ENCODE results near the gene STK39.

STK39 gene

DNA sequence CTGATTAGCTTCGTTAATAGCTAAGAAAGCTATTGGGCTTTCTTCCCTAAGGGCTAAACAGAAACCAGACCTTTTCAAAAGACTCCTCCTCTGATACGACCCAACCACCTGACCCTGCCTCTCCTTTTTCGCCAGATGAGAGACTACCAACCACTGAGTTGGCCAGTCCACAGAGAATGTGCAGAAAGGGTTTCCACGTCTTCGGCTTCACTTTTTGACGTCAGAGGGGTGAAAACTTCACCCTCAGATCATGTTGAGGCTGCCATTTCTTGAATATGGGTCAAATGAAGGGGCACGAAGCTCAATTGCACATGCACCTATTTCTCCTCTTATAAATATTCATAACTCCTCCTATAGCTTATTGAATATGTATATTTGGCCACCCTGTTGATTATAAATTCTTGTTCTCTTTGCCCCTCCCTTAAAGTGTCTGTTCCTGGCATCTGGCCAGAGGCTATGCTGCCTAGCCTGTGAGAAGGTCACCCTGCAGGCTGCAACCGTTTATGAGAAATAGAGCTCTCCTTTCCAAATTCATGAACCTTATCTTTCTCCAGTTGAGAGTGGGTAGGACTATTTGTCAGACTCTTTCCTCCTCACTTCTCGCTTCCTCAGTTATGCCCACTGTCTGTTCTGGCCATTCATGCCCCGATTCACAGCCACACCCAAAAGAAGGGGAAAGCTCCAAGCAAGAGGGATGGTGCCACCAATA, 301.6 kb downstream of the STK39 start:
- H3K27me3 ChIP-seq (ENCODE audit: insufficient read depth, low read length, poor library complexity), result no peaks in the 10 kb centered on the region
- no peak for DNase-seq
- H4K8ac ChIP-seq (ENCODE audit: low read depth, low read length), result no peak overlapping the region
- H3K79me1 ChIP-seq (ENCODE audit: low read length), result no peaks in the 10 kb centered on the region
- H3K4me2 ChIP-seq (ENCODE audit: low read length), result no peak overlapping the region
- no peak overlapping the region for H3K9ac ChIP-seq (ENCODE audit: low read length)
- H2BK120ac ChIP-seq (ENCODE audit: low read depth, low read length), result no peak overlapping the region
- peak overlapping the region; percentile 32 for H3K23ac ChIP-seq (ENCODE audit: low read length)
- H3K4me3 ChIP-seq (ENCODE audit: low read length), result no peak overlapping the region
- WGBS (ENCODE audit: extremely low coverage, insufficient coverage, low lambda C conversion rate), result no CpG with 5 or more reads among the region's 10 CpGs
- no peak overlapping the region for H3K4ac ChIP-seq (ENCODE audit: low read depth, low read length)
- H3K18ac ChIP-seq (ENCODE audit: low read length), result no peak overlapping the region
- H2BK5ac ChIP-seq (ENCODE audit: low read length), result no peak overlapping the region
- no peak overlapping the region for H2AK5ac ChIP-seq (ENCODE audit: low read length)
- no peak overlapping the region for H3K27ac ChIP-seq (ENCODE audit: low read depth, low read length)
- H4K5ac ChIP-seq (ENCODE audit: low read length), result no peak overlapping the region
- no peaks in the 10 kb centered on the region for H3K36me3 ChIP-seq (ENCODE audit: control insufficient read depth, insufficient read depth, low read length)
- no peaks in the 10 kb centered on the region for H3K4me1 ChIP-seq (ENCODE audit: control insufficient read depth, low read depth, low read length)
- H3K79me2 ChIP-seq (ENCODE audit: control insufficient read depth, insufficient read depth, low read length), result no peaks in the 10 kb centered on the region
- H2BK15ac ChIP-seq (replicated peaks; ENCODE audit: low read depth), result no peak overlapping the region
- no peak overlapping the region for H3K56ac ChIP-seq (ENCODE audit: low read length)

GRCh38 chr2:167944825-167945659, 302.4 kb downstream of the STK39 start:
- H4K5ac ChIP-seq (ENCODE audit: low read length), result no peak overlapping the region
- H3K79me2 ChIP-seq (ENCODE audit: control insufficient read depth, insufficient read depth, low read length), result no peaks in the 10 kb centered on the region
- no peaks in the 10 kb centered on the region for H3K36me3 ChIP-seq (ENCODE audit: control insufficient read depth, insufficient read depth, low read length)
- H3K18ac ChIP-seq (ENCODE audit: low read length), result no peak overlapping the region
- no peak overlapping the region for H3K9ac ChIP-seq (ENCODE audit: low read length)
- H3K27ac ChIP-seq (ENCODE audit: low read depth, low read length), result no peak overlapping the region
- no peak overlapping the region for H2AK5ac ChIP-seq (ENCODE audit: low read length)
- H3K56ac ChIP-seq (ENCODE audit: low read length), result no peak overlapping the region
- no CpG with 5 or more reads among the region's 8 CpGs for WGBS (ENCODE audit: extremely low coverage, insufficient coverage, low lambda C conversion rate)
- H2BK120ac ChIP-seq (ENCODE audit: low read depth, low read length), result no peak overlapping the region
- no peaks in the 10 kb centered on the region for H3K79me1 ChIP-seq (ENCODE audit: low read length)
- H2BK5ac ChIP-seq (ENCODE audit: low read length), result no peak overlapping the region
- no peak overlapping the region for H3K4ac ChIP-seq (ENCODE audit: low read depth, low read length)
- no peak overlapping the region for H3K4me2 ChIP-seq (ENCODE audit: low read length)
- H3K23ac ChIP-seq (ENCODE audit: low read length), result no peak overlapping the region
- H4K8ac ChIP-seq (ENCODE audit: low read depth, low read length), result no peak overlapping the region
- no peak overlapping the region for H3K4me3 ChIP-seq (ENCODE audit: low read length)
- H3K4me1 ChIP-seq (ENCODE audit: control insufficient read depth, low read depth, low read length), result no peaks in the 10 kb centered on the region
- DNase-seq, result no peak
- H2BK15ac ChIP-seq (replicated peaks; ENCODE audit: low read depth), result no peak overlapping the region
- H3K27me3 ChIP-seq (ENCODE audit: insufficient read depth, low read length, poor library complexity), result no peaks in the 10 kb centered on the region

DNA sequence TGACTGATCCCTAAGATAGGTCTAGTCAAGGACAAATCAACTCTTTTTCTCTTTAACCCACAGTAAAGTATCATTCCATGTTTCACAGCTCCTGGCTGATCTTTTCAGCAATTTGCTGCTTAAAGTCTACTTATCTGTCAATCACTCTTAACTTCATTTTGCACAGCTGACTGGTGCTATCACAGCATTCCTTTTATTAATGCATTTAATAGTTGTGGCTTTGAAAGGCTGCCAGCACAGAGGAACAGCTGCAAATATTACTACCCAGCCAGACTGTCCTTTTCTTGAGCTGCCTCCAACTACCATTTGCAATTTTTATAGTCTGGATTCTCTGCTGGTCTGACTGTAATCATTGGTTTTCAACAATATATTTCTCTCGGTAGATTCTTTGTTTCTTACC, 303.5 kb downstream of the STK39 start:
- no peak for DNase-seq
- Histone ChIP-seq H3K79me2 (ENCODE audit: control insufficient read depth, insufficient read depth, low read length) (no peaks in the 10 kb centered on the region), H4K8ac (ENCODE audit: low read depth, low read length) (no peak overlapping the region), H3K4ac (ENCODE audit: low read depth, low read length) (no peak overlapping the region), H3K27me3 (ENCODE audit: insufficient read depth, low read length, poor library complexity) (no peaks in the 10 kb centered on the region), H3K9ac (ENCODE audit: low read length) (no peak overlapping the region), H2BK120ac (ENCODE audit: low read depth, low read length) (no peak overlapping the region), H3K18ac (ENCODE audit: low read length) (no peak overlapping the region), H3K56ac (ENCODE audit: low read length) (no peak overlapping the region), H3K4me1 (ENCODE audit: control insufficient read depth, low read depth, low read length) (no peaks in the 10 kb centered on the region), H3K79me1 (ENCODE audit: low read length) (no peaks in the 10 kb centered on the region), H2BK15ac (replicated peaks; ENCODE audit: low read depth) (no peak overlapping the region), H2AK5ac (ENCODE audit: low read length) (no peak overlapping the region), H2BK5ac (ENCODE audit: low read length) (no peak overlapping the region), H3K23ac (ENCODE audit: low read length) (no peak overlapping the region), H3K27ac (ENCODE audit: low read depth, low read length) (no peak overlapping the region), H3K4me3 (ENCODE audit: low read length) (no peak overlapping the region), H4K5ac (ENCODE audit: low read length) (no peak overlapping the region), H3K4me2 (ENCODE audit: low read length) (no peak overlapping the region), H3K36me3 (ENCODE audit: control insufficient read depth, insufficient read depth, low read length) (no peaks in the 10 kb centered on the region)
- no CpG with 5 or more reads among the region's 1 CpG for WGBS (ENCODE audit: extremely low coverage, insufficient coverage, low lambda C conversion rate)

- no peak for DNase-seq
Measured at GRCh38 chr2:167943368-167943767, 304.0 kb downstream of the STK39 start.

GRCh38 chr2:167942366-167943081, 304.9 kb downstream of the STK39 start:
- no peak overlapping the region for H2BK5ac ChIP-seq (ENCODE audit: low read length)
- no peaks in the 10 kb centered on the region for H3K79me1 ChIP-seq (ENCODE audit: low read length)
- no peak overlapping the region for H2AK5ac ChIP-seq (ENCODE audit: low read length)
- H3K4me2 ChIP-seq (ENCODE audit: low read length), result no peak overlapping the region
- H3K56ac ChIP-seq (ENCODE audit: low read length), result no peak overlapping the region
- H3K4ac ChIP-seq (ENCODE audit: low read depth, low read length), result no peak overlapping the region
- no peaks in the 10 kb centered on the region for H3K4me1 ChIP-seq (ENCODE audit: control insufficient read depth, low read depth, low read length)
- no peak overlapping the region for H3K4me3 ChIP-seq (ENCODE audit: low read length)
- WGBS (ENCODE audit: extremely low coverage, insufficient coverage, low lambda C conversion rate), result no CpG with 5 or more reads among the region's 3 CpGs
- H3K27ac ChIP-seq (ENCODE audit: low read depth, low read length), result no peak overlapping the region
- no peak overlapping the region for H2BK15ac ChIP-seq (replicated peaks; ENCODE audit: low read depth)
- no peaks in the 10 kb centered on the region for H3K36me3 ChIP-seq (ENCODE audit: control insufficient read depth, insufficient read depth, low read length)
- H3K27me3 ChIP-seq (ENCODE audit: insufficient read depth, low read length, poor library complexity), result no peaks in the 10 kb centered on the region
- no peak overlapping the region for H4K5ac ChIP-seq (ENCODE audit: low read length)
- H3K9ac ChIP-seq (ENCODE audit: low read length), result no peak overlapping the region
- H2BK120ac ChIP-seq (ENCODE audit: low read depth, low read length), result no peak overlapping the region
- no peak overlapping the region for H3K23ac ChIP-seq (ENCODE audit: low read length)
- no peak overlapping the region for H4K8ac ChIP-seq (ENCODE audit: low read depth, low read length)
- DNase-seq, result no peak
- H3K18ac ChIP-seq (ENCODE audit: low read length), result no peak overlapping the region
- H3K79me2 ChIP-seq (ENCODE audit: control insufficient read depth, insufficient read depth, low read length), result no peaks in the 10 kb centered on the region

More at GRCh38 chr2:167943368-167943767, 304.0 kb downstream of the STK39 start:
- H3K79me2 ChIP-seq (ENCODE audit: control insufficient read depth, insufficient read depth, low read length), result no peaks in the 10 kb centered on the region
- no peaks in the 10 kb centered on the region for H3K4me1 ChIP-seq (ENCODE audit: control insufficient read depth, low read depth, low read length)
- no peak overlapping the region for H4K8ac ChIP-seq (ENCODE audit: low read depth, low read length)
- no peak overlapping the region for H3K23ac ChIP-seq (ENCODE audit: low read length)
- no peak overlapping the region for H2AK5ac ChIP-seq (ENCODE audit: low read length)
- no peak overlapping the region for H3K4me2 ChIP-seq (ENCODE audit: low read length)
- no peak overlapping the region for H3K18ac ChIP-seq (ENCODE audit: low read length)
- no peak overlapping the region for H2BK15ac ChIP-seq (replicated peaks; ENCODE audit: low read depth)
- no peak overlapping the region for H3K27ac ChIP-seq (ENCODE audit: low read depth, low read length)
- no peak overlapping the region for H2BK5ac ChIP-seq (ENCODE audit: low read length)
- no peak overlapping the region for H2BK120ac ChIP-seq (ENCODE audit: low read depth, low read length)
- no CpG with 5 or more reads among the region's 1 CpG for WGBS (ENCODE audit: extremely low coverage, insufficient coverage, low lambda C conversion rate)
- H3K56ac ChIP-seq (ENCODE audit: low read length), result no peak overlapping the region
- H4K5ac ChIP-seq (ENCODE audit: low read length), result no peak overlapping the region
- no peak overlapping the region for H3K9ac ChIP-seq (ENCODE audit: low read length)
- no peak overlapping the region for H3K4ac ChIP-seq (ENCODE audit: low read depth, low read length)
- no peaks in the 10 kb centered on the region for H3K36me3 ChIP-seq (ENCODE audit: control insufficient read depth, insufficient read depth, low read length)
- no peak overlapping the region for H3K4me3 ChIP-seq (ENCODE audit: low read length)
- H3K27me3 ChIP-seq (ENCODE audit: insufficient read depth, low read length, poor library complexity), result no peaks in the 10 kb centered on the region
- H3K79me1 ChIP-seq (ENCODE audit: low read length), result no peaks in the 10 kb centered on the region
